ENCODE data around the gene MYRIP.

The MYRIP gene

DNA sequence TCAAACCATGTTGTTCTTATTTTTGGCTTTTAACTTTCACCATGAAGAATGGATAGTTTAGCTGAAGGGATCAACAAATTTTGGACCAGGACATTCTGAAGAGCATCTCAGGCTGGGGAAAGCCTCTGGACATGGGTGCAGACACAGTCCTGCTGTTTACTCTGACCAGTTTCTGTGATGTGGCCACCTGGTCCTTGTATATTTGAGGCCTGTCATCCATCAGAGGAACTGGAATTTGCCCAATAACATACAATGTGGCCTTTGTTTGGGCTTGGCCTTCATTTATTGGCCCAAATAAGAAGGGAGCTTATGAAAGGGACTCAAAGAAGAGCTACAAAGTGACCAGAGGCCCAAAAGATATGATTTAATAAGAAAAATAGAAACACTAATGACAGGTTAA, 127.9 kb downstream of the MYRIP start:
- CTCF ChIA-PET, result no interaction called here
- no peak for DNase-seq
- no peaks in the 10 kb centered on the region for H3K27me3 Mint-ChIP-seq
- no peaks in the 10 kb centered on the region for H3K4me1 Mint-ChIP-seq
- no peaks in the 10 kb centered on the region for H3K9me3 Mint-ChIP-seq
- H3K27ac Mint-ChIP-seq, result no peak overlapping the region
- no peaks in the 10 kb centered on the region for H3K36me3 Mint-ChIP-seq
- no peak overlapping the region for H3K4me3 Mint-ChIP-seq

DNA sequence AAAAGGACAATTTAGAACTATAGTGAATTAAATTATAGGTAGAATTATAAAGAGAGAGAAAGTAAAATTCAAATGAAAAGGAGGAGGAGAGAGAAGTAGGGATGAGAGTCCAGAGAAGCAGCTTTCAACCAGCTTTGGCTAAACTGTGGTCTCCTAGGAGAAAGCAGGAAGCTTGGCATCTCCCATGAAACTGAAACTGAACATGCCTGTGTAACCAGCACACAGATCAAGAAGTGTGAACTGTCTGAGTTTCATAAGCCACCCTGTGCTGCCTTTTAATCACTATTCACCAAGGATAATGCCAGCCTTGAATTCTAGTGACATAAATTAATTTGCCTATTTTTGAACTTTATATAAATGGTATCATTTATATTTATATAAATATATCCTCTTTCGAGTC, 128.5 kb downstream of the MYRIP start:
- DNase-seq, result no peak
- H3K4me1 Mint-ChIP-seq, result no peaks in the 10 kb centered on the region
- H3K27ac Mint-ChIP-seq, result no peak overlapping the region
- no peak overlapping the region for H3K4me3 Mint-ChIP-seq
- CTCF ChIA-PET, result no interaction called here
- H3K9me3 Mint-ChIP-seq, result no peaks in the 10 kb centered on the region
- no peaks in the 10 kb centered on the region for H3K36me3 Mint-ChIP-seq
- no peaks in the 10 kb centered on the region for H3K27me3 Mint-ChIP-seq

DNA sequence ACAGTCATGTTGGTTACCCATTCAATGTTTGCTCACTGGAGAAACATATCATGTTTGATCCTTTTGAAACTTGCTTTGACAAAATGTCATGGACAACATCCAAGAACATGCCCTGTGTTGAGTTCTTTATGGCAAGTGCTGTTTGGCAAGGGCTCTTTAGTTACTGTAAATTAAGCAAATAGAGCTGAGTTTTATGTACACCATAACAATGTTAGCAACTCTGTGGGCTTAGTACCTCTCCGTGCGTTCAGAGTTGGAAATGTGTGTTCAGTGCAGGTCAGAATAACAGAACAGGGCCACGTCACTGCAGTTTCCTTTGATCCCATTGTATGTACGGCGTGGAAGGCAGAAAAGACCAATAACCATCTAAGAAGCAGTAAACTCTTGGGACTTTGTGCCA, 132.5 kb downstream of the MYRIP start:
- no peaks in the 10 kb centered on the region for H3K4me1 Mint-ChIP-seq
- H3K36me3 Mint-ChIP-seq, result no peaks in the 10 kb centered on the region
- CTCF ChIA-PET, result no interaction called here
- H3K9me3 Mint-ChIP-seq, result no peaks in the 10 kb centered on the region
- H3K27me3 Mint-ChIP-seq, result no peaks in the 10 kb centered on the region
- DNase-seq, result no peak
- no peak overlapping the region for H3K27ac Mint-ChIP-seq
- H3K4me3 Mint-ChIP-seq, result no peak overlapping the region

DNA sequence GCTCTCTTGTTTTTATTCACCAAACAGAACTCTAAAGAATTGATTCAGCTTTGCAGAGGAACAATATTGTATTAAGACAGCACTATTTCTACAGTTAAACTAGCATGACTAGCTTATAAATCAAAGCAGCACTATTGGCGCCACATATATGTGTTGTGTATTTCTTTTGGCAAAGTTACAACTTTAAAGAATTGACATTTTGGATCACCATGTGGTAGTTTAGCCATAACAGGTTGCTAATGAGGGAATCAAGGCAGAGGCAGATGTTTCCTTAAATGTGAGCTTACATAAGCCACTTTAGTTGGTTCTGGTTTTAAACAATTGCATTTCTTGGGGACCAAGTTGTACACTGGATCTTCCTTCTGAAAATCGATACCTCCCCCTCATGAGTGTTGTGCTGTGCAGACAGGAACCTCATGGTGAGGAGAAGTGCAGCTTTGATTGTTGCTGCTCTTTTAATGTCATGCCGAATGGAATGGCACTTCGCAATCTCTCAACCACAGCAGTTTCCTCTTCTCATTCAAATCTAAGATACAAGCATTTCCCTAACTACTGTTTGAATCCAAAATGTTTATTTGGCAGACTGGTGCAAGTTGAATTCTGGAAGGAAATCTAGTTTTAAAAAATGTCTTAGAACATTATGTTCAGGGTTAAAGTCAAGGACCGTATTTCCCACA, 151.2 kb downstream of the MYRIP start:
- H3K4me3 Mint-ChIP-seq, result no peak overlapping the region
- no peaks in the 10 kb centered on the region for H3K4me1 Mint-ChIP-seq
- DNase-seq, result no peak
- H3K36me3 Mint-ChIP-seq, result no peaks in the 10 kb centered on the region
- CTCF ChIA-PET, result no interaction called here
- no peaks in the 10 kb centered on the region for H3K27me3 Mint-ChIP-seq
- H3K27ac Mint-ChIP-seq, result no peak overlapping the region
- H3K9me3 Mint-ChIP-seq, result no peaks in the 10 kb centered on the region

DNA sequence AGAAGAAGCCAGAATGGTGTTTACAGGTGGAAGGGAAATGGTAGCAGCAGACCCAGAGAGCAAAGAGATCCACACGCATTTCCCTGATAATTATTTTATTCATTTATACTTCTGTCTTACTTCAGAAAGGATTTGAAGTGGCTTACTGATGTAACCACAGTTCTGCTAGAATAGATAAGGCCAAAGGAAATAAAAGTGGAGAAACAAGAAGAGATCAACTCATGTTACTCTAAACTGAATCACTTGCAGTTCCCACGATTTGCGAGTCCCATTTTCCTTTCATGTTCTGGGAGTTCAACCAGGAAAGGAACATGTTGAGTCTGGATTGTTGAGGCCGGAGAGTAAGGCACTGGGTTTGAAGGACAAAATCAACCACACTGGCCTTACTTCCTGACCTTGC, 151.8 kb downstream of the MYRIP start:
- no peak overlapping the region for H3K27ac Mint-ChIP-seq
- DNase-seq, result no peak
- H3K4me1 Mint-ChIP-seq, result no peaks in the 10 kb centered on the region
- H3K27me3 Mint-ChIP-seq, result no peaks in the 10 kb centered on the region
- no peak overlapping the region for H3K4me3 Mint-ChIP-seq
- no peaks in the 10 kb centered on the region for H3K36me3 Mint-ChIP-seq
- CTCF ChIA-PET, result no interaction called here
- H3K9me3 Mint-ChIP-seq, result no peaks in the 10 kb centered on the region

DNA sequence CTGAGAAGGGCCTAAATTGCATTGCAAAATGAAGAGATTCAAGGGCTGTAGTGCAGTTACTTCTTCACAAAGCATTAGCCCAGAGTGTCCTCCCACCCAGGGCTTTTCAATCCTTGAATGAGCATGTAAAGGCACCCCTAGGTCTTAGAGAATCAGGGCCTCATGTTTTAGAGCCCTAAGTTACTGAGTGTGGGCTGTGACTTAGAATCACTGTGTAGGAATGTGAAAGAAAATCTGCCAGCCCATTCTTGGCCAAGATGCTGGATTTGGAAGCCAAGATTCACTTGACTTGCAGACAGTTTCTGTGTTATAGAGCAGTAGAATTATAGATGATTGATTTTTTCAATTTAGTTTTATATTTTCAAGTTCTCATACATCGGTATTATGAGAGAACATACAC, 153.2 kb downstream of the MYRIP start:
- CTCF ChIA-PET, result no interaction called here
- DNase-seq, result no peak
- Mint-ChIP-seq H3K4me1 (no peaks in the 10 kb centered on the region), H3K4me3 (no peak overlapping the region), H3K27ac (no peak overlapping the region), H3K27me3 (no peaks in the 10 kb centered on the region), H3K9me3 (no peaks in the 10 kb centered on the region), H3K36me3 (no peaks in the 10 kb centered on the region)

DNA sequence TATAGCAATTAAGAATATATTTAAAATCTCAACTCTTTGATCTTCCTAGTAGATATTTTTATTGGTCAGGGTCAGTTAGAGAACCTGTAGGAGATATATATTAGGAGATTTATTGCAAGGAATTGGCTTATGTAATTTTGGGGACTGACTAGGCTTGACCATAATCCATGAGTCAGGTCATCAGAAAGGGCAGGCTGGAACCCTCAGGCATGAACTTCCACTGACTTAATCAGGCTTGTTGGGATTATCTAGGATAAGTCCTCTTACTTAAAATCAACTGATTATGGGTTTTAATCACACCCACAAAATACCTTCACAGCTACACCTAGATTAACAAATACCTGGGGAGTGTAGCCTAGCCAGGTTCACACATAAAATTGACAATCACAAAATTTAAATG, 156.1 kb downstream of the MYRIP start:
- CTCF ChIA-PET, result no interaction called here
- H3K4me3 Mint-ChIP-seq, result no peak overlapping the region
- no peaks in the 10 kb centered on the region for H3K9me3 Mint-ChIP-seq
- DNase-seq, result no peak
- H3K27me3 Mint-ChIP-seq, result no peaks in the 10 kb centered on the region
- no peaks in the 10 kb centered on the region for H3K4me1 Mint-ChIP-seq
- no peaks in the 10 kb centered on the region for H3K36me3 Mint-ChIP-seq
- H3K27ac Mint-ChIP-seq, result no peak overlapping the region

DNA sequence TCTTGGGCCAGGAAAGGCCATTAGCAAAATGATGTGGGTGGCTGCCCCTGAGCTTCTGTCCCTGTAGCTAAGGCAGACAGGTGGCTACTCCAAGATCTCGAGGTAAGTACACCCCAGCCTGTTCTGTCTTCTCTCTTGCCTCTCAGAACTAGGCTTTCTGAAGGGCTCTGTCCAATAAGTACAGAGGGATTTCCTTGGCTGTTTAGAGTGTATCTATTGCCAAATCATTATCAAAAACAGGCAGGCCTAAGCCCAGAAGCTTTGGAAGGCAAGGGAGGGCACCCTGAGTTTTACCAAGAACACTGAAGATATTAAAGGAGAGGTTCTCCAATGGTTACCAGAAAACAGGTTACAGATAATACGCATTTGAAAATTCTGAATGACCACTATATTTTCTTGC, 156.6 kb downstream of the MYRIP start:
- DNase-seq, result no peak
- Mint-ChIP-seq H3K4me3 (no peak overlapping the region), H3K4me1 (no peaks in the 10 kb centered on the region), H3K27ac (no peak overlapping the region), H3K27me3 (no peaks in the 10 kb centered on the region), H3K36me3 (no peaks in the 10 kb centered on the region), H3K9me3 (no peaks in the 10 kb centered on the region)
- CTCF ChIA-PET, result no interaction called here

DNA sequence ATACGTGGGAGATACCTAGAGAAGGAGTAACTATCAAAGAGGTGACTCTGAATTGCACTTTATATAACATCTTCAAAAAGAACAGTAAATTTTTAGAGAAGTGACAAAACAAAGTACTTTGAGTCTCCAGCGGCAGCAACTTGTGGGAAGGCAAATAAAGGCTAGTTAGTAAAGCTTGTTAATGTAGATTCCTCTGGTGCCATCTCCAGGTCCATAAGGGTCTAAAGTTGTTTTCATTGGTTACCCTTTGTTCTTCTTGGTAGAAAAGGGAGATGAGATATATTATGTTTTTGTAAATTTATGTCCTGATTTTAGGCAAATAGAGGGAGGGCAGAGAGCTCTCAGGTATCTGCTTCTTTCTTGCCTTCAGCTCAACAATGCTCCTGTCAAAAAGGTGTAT, 161.6 kb downstream of the MYRIP start:
- no peaks in the 10 kb centered on the region for H3K4me1 Mint-ChIP-seq
- no peak for DNase-seq
- CTCF ChIA-PET, result no interaction called here
- no peaks in the 10 kb centered on the region for H3K36me3 Mint-ChIP-seq
- H3K4me3 Mint-ChIP-seq, result no peak overlapping the region
- H3K9me3 Mint-ChIP-seq, result no peaks in the 10 kb centered on the region
- H3K27ac Mint-ChIP-seq, result no peak overlapping the region
- H3K27me3 Mint-ChIP-seq, result no peaks in the 10 kb centered on the region

DNA sequence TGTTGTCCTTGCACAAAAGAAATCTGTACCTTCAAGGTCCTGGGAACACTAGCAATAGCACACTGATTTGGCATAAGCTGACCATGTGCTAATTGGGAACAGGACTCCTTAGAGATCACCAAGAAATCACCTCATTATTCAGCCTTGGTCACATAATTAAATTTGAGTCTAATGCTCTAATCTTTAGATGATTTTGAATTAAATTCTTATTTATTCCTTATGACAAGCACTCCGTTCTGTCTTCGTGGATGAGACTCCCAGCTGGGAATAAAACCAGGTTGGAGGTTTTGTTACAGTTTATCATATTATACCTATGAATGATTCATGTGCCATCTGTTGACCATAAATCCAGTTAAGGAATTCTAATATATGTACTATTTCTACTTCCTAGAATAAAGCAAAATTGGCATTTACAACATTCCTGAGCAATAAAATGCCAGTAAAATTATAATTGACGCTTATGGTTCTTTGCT, 162.2 kb downstream of the MYRIP start:
- no peak overlapping the region for H3K27ac Mint-ChIP-seq
- H3K27me3 Mint-ChIP-seq, result no peaks in the 10 kb centered on the region
- H3K4me3 Mint-ChIP-seq, result no peak overlapping the region
- H3K36me3 Mint-ChIP-seq, result no peaks in the 10 kb centered on the region
- no peaks in the 10 kb centered on the region for H3K4me1 Mint-ChIP-seq
- H3K9me3 Mint-ChIP-seq, result no peaks in the 10 kb centered on the region
- DNase-seq, result no peak
- CTCF ChIA-PET, result no interaction called here

DNA sequence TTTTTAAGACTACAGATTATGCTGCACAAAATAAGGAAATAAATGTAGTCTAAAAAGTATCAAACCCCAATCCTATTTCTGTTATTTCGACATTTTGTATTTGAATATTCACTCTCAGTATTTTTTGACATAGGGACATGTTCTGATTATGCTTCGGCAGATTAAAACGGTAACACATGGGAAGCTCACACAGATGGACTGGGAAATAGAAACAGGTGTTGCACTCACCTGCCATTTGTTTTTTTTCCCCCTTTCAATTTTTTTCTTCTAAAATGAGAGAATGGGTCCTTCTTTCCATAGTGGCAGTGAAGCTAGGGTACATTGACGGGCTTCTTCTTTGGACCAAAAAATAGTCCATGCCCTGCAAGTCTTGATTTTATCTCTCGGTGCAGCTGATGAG, 163.1 kb downstream of the MYRIP start:
- CTCF ChIA-PET, result no interaction called here
- H3K4me1 Mint-ChIP-seq, result no peaks in the 10 kb centered on the region
- H3K36me3 Mint-ChIP-seq, result no peaks in the 10 kb centered on the region
- no peaks in the 10 kb centered on the region for H3K27me3 Mint-ChIP-seq
- no peak overlapping the region for H3K4me3 Mint-ChIP-seq
- DNase-seq, result no peak
- H3K27ac Mint-ChIP-seq, result no peak overlapping the region
- H3K9me3 Mint-ChIP-seq, result no peaks in the 10 kb centered on the region

DNA sequence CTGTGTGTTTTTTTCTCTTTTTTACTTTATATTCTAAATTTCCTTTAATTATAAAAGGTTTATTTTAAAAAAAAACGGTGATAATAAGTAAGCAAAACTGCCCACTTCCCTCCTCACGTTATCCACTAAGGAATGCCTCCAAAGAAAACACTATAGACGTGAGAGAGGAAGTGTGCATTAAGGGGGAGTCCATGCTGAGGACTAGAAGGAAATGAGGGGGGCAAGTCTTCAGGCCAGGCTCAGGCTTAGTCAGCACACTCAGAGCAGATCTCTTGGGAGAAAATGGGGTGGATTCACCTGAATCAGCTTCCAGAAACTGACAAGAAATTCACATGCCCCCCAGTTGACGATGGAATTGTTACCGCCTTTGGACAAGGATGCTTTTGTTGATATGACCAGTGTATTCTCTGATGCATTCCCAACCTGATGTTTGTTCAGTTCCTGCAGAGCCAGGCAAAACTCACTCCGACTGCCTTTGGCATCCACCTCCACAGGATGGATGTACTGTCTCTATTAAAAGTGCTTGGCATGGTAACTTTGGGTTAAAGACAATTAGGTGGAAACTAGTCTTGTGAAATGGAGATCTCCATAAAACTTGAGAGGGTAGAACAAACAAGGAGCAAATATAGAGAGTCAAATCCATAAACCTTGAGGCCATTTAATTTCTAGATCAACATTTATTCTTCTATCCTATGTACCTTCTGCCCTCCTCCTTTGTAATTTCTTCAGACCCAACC, 167.8 kb downstream of the MYRIP start:
- Mint-ChIP-seq H3K4me1 (no peaks in the 10 kb centered on the region), H3K9me3 (no peaks in the 10 kb centered on the region), H3K4me3 (no peak overlapping the region)

DNA sequence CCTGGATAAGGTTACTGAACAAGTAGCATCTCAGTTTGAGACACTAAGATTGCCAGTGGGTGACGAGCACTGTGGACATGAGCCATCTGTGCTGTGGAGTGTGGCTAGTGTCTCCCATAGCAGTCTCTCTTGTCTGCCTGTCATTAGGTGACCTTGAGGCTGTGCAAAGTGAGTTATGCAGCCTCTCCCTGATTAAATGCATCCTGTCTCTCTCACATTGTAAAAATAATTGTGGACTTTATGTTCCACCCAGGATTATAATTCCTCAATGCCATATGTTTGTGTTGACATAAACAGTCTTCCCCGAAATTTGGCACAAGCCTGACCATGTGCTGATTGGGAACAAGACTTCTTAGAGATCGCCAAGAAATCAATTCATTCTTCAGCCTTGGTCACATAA, 168.9 kb downstream of the MYRIP start:
- CTCF ChIA-PET, result no interaction called here
- H3K36me3 Mint-ChIP-seq, result no peaks in the 10 kb centered on the region
- H3K4me3 Mint-ChIP-seq, result no peak overlapping the region
- no peak overlapping the region for H3K27ac Mint-ChIP-seq
- H3K4me1 Mint-ChIP-seq, result no peaks in the 10 kb centered on the region
- DNase-seq, result no peak
- H3K9me3 Mint-ChIP-seq, result no peaks in the 10 kb centered on the region
- no peaks in the 10 kb centered on the region for H3K27me3 Mint-ChIP-seq

More for the DNA sequence above, 167.8 kb downstream of the MYRIP start:
- Mint-ChIP-seq H3K27ac (no peak overlapping the region), H3K27me3 (no peaks in the 10 kb centered on the region), H3K36me3 (no peaks in the 10 kb centered on the region)
- CTCF ChIA-PET, result no interaction called here
- DNase-seq, result no peak

DNA sequence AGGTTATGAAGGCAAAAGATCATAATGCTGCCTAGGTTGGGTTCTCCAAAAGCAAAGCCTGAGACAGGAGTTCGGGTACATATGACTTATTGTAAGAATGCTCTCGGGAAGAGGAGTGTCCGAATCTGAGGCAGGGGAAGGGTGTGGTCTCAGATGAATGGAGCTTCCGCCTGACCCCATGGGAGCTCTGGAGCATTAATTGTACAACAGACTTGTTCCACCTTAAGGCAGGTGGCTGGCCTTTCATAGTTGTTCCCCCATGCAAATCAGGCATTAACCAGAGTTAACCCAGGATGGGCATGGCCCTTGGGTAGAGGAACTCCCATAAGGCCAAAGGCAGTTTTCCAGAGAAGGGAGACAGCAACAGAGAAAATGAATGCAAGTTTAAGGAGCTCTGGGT, 170.6 kb downstream of the MYRIP start:
- Mint-ChIP-seq H3K27me3 (no peaks in the 10 kb centered on the region), H3K9me3 (no peaks in the 10 kb centered on the region), H3K4me1 (no peaks in the 10 kb centered on the region), H3K36me3 (no peaks in the 10 kb centered on the region), H3K27ac (no peak overlapping the region), H3K4me3 (no peak overlapping the region)
- CTCF ChIA-PET, result no interaction called here
- DNase-seq, result no peak

DNA sequence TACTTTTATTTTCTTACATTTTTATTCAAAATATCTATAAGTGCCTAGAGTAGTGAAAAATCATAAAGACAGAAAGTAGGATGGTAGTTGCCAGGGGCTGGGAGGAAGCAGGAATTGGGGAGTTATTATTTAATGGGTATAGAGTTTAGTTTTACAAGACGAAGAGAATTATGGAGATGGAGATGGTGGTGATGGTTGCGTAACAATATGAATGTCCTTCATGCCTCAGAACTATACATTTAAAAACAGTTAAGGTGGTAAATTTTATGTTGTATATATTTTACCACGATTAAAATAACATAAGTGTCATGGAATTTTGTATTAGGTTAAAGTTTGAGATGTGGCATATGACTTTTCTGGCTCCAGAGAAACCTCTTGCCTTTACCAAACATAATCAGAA, 171.4 kb downstream of the MYRIP start:
- Mint-ChIP-seq H3K4me3 (no peak overlapping the region), H3K27ac (no peak overlapping the region), H3K27me3 (no peaks in the 10 kb centered on the region), H3K36me3 (no peaks in the 10 kb centered on the region), H3K9me3 (no peaks in the 10 kb centered on the region), H3K4me1 (no peaks in the 10 kb centered on the region)
- no peak for DNase-seq
- CTCF ChIA-PET, result no interaction called here

Measured in activated naive CD4-positive, alpha-beta T cell treated with anti-CD3 and anti-CD28 coated beads, Interleukin-2, amount 10 ng/mL, durations not matched to agents 7 days and 5 days (primary cell).